H1 (cell line): Measurements from ENCODE around the gene NKD2. TPM values are rescaled to one million over a fixed set of nuclear protein-coding genes. Genes with fewer than 3 reads are reported as not detected.

Source experiments
- BCL11A ChIP-seq, 2 experiments: IDR thresholded peaks; one replicate each; pipeline ENCODE4 v1.6.1; 2011; ENCODE audit warnings: low read depth in 2 of 2, low read length in 2 of 2, mild to moderate bottlenecking in 2 of 2
- CBX5 ChIP-seq: fragments of 300-800, 300-1000 bp; sonication (generic); IDR thresholded peaks from 2 replicates; pipeline ENCODE4 v1.7.1; 2016; ENCODE audit warnings: antibody characterized with exemption, low read length, low read depth
- CHD7 ChIP-seq: fragments of 300-600 bp; sonication (generic); IDR thresholded peaks from 2 replicates; pipeline ENCODE4 v1.7.1; 2012; ENCODE audit warnings: low read length, moderate library complexity, mild to moderate bottlenecking, inconsistent platforms; ENCODE audit not compliant: insufficient replicate concordance
- MAX ChIP-seq: IDR thresholded peaks from 2 replicates; pipeline ENCODE4 v1.6.1; 2012; ENCODE audit warnings: inconsistent platforms
- RAD21 ChIP-seq, 2 experiments: IDR thresholded peaks in 1 of 2; conservative IDR thresholded peaks in 1 of 2; 2 replicates each; pipeline ENCODE4 v1.6.1; 2011; ENCODE audit warnings: low read depth in 2 of 2, low read length in 2 of 2, improper control_type of control experiment in 1 of 2, inconsistent platforms in 1 of 2, mild to moderate bottlenecking in 1 of 2, moderate library complexity in 1 of 2
- RBBP5 ChIP-seq: IDR thresholded peaks from 2 replicates; pipeline ENCODE4 v1.7.1; 2012; ENCODE audit warnings: low read depth, mild to moderate bottlenecking, inconsistent platforms, low read length, moderate library complexity, borderline replicate concordance
- RNF2 ChIP-seq: fragments of 200-900, 300-1000 bp; sonication (generic); IDR thresholded peaks from 2 replicates; pipeline ENCODE4 v1.7.1; 2016; ENCODE audit warnings: borderline replicate concordance, low read depth, mild to moderate bottlenecking, antibody characterized with exemption, low read length; ENCODE audit not compliant: poor library complexity, severe bottlenecking; ENCODE audit errors: missing control alignments
- RXRA ChIP-seq: IDR thresholded peaks from 2 replicates; pipeline ENCODE4 v1.6.1; 2011; ENCODE audit warnings: low read depth, mild to moderate bottlenecking, low read length, moderate library complexity; ENCODE audit not compliant: insufficient read depth
- SIRT6 ChIP-seq: IDR thresholded peaks from one replicate; pipeline ENCODE4 v1.7.1; 2012; ENCODE audit warnings: low read length, inconsistent platforms
- YY1 ChIP-seq: IDR thresholded peaks from 2 replicates; pipeline ENCODE4 v1.6.1; 2011; ENCODE audit warnings: low read depth, mild to moderate bottlenecking, low read length
- polyA plus RNA-seq, 7 experiments: library from polyadenylated mRNA; depleted of rRNA in 3 of 7; stranded (reverse) in 5 of 7; unstranded in 2 of 7; fragments of >200 nt in 5 of 7; fragments of 200-250 nt in 2 of 7; gene quantifications; 1 replicate in 5 of 7; 2 replicates in 1 of 7; 4 replicates in 1 of 7; pipeline versions ENCODE4 v1.2.1 to v1.2.3, GENCODE V29; 2011 to 2013; ENCODE audit warnings: missing spikeins in 2 of 7, mixed read lengths in 2 of 7
- total RNA-seq: library from RNA; stranded (reverse); fragmentation: NEBNext Ultra II Directional; extraction: Animal tissue kit (Norgen Biotek cat#: 25700); gene quantifications from 2 replicates; pipeline ENCODE4 v1.2.1, GENCODE V29; 2021

Gene NKD2
- total and polyA plus RNA-seq, 2 of the 8 experiments (the other 6 are each of a cell fraction or from before 2014, with no cell fraction given) = 5.5 to 7.9 TPM

- TF ChIP-seq CHD7 (no peak), RXRA (no peak), RAD21 (IDR thresholded peaks at IDR 0.05 in 1 of 2, conservative IDR thresholded peaks at IDR 0.05 in 1 of 2; ENCODE audit: low read depth in 2 of 2, low read length in 2 of 2) (no peak), BCL11A (IDR thresholded peaks at IDR 0.05; ENCODE audit: low read depth in 2 of 2, low read length in 2 of 2) (no peak), MAX (no peak), CBX5 (no peak), YY1 (no peak), SIRT6 (no peak), RNF2 (no peak), RBBP5 (no peak)
These were observed 39.6 kb downstream of the NKD2 start (continued) for GRCh38 chr5:1048162-1048721.
